Testis (tissue), 3 donors: ENCODE results near the gene MEIKIN. TPM values are rescaled to one million over a fixed set of nuclear protein-coding genes. Genes with fewer than 3 reads are reported as not detected.

Experiments
- DNase-seq: peaks from one replicate; pipeline ENCODE4 v3.0.0-alpha.2; 2019
- H3K27ac ChIP-seq, 2 donors: fragments of 200-600 bp; sonication (generic); one replicate each; pipeline ENCODE4 v1.5.1; 2019
- H3K27me3 ChIP-seq: fragments of 200-600 bp; sonication (generic); one replicate; pipeline ENCODE4 v1.5.1; 2019
- H3K36me3 ChIP-seq: fragments of 200-600 bp; sonication (generic); one replicate; pipeline ENCODE4 v1.5.1; 2017; ENCODE audit warnings: low read depth; ENCODE audit errors: missing control alignments
- H3K4me1 ChIP-seq: fragments of 200-600 bp; sonication (generic); one replicate; pipeline ENCODE4 v1.5.1; 2019
- H3K4me3 ChIP-seq, 2 donors: fragments of 200-600 bp; sonication (generic); one replicate each; pipeline ENCODE4 v1.5.1; 2017 to 2019
- H3K9me3 ChIP-seq: fragments of 200-600 bp; sonication (generic); one replicate; pipeline ENCODE4 v1.5.1; 2017
- POLR2A ChIP-seq: fragments of 450-650 bp; IDR thresholded peaks from one replicate; pipeline ENCODE4 v1.6.1; 2017; ENCODE audit warnings: antibody characterized with exemption, mild to moderate bottlenecking, moderate library complexity
- WGBS, 2 donors: methylation state at CpG; one replicate each; pipeline ENCODE4 v1.1.5; 2018; 5-methylcytosine and 5-hydroxymethylcytosine counted together
- intact Hi-C: fragments of 100-400 bp; cut with DNase I; formaldehyde crosslinking; loops from one replicate; pipeline ENCODE4 v1.15.1; 2023; ENCODE audit warnings: low total_unique reads
- polyA plus RNA-seq: library from polyadenylated mRNA; stranded (reverse); fragments of 350-450 nt; fragmentation: Illumina TruSeq; extraction: RNeasy Lipid Tissue Mini Kit (QIAGEN cat#74804); gene quantifications from one replicate; pipeline ENCODE4 v1.2.3, GENCODE V29; 2014; ENCODE audit warnings: low read depth, low replicate concordance; ENCODE audit not compliant: insufficient read depth
- total RNA-seq, 2 donors: library from RNA; depleted of rRNA; stranded (reverse); fragments of >200 nt; gene quantifications; one replicate each; pipeline ENCODE4 v1.2.3, GENCODE V29; 2016
- TF ChIP-seq, protein P1 (sequence below), 3 experiments: fragments of 450-650 bp in 2 of 3; fragments of 200-600 bp in 1 of 3; sonication (generic) in 1 of 3; IDR thresholded peaks; one replicate each; pipeline ENCODE4 v1.5.1; 2016 to 2019; ENCODE audit warnings: antibody characterized with exemption in 3 of 3, mild to moderate bottlenecking in 2 of 3, moderate library complexity in 1 of 3

Gene MEIKIN
- total and polyA plus RNA-seq, 3 donors from 2014 or later = 13.6 to 27.0 (median 15.1) TPM

DNA sequence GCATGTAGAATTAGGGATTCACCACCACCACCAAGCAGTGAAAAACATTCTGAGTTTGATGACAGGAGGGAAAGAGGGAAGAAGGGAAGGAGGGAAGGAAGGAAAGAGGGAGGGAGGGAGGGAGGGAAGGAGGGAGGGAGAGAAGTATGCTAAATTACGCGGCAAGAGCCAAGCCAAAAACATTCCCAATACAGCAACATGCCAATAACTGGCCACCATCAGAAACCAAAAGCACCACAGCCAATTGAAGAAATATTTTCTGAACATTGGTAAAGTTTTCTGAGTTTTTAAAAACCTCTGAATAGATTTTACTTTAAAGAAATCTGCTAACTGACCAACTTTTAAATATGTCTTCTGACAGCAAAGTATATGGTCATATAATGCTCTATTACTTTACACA, 184.7 kb downstream of the MEIKIN start:
- Histone ChIP-seq H3K36me3 (no peaks in the 10 kb centered on the region), H3K4me1 (no peaks in the 10 kb centered on the region), H3K27me3 (no peaks in the 10 kb centered on the region), H3K27ac (no peak overlapping the region), H3K4me3 (no peak overlapping the region), H3K9me3 (no peaks in the 10 kb centered on the region)
- 87 to 94% methylated on average over 2 of the region's 2 CpGs for WGBS, 2 donors
- TF ChIP-seq, protein P1, sequence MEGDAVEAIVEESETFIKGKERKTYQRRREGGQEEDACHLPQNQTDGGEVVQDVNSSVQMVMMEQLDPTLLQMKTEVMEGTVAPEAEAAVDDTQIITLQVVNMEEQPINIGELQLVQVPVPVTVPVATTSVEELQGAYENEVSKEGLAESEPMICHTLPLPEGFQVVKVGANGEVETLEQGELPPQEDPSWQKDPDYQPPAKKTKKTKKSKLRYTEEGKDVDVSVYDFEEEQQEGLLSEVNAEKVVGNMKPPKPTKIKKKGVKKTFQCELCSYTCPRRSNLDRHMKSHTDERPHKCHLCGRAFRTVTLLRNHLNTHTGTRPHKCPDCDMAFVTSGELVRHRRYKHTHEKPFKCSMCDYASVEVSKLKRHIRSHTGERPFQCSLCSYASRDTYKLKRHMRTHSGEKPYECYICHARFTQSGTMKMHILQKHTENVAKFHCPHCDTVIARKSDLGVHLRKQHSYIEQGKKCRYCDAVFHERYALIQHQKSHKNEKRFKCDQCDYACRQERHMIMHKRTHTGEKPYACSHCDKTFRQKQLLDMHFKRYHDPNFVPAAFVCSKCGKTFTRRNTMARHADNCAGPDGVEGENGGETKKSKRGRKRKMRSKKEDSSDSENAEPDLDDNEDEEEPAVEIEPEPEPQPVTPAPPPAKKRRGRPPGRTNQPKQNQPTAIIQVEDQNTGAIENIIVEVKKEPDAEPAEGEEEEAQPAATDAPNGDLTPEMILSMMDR (IDR thresholded peaks at IDR 0.05) = no peak
- no peak for TF ChIP-seq POLR2A
- intact Hi-C loops = no loop called here
- DNase-seq = no peak

DNA sequence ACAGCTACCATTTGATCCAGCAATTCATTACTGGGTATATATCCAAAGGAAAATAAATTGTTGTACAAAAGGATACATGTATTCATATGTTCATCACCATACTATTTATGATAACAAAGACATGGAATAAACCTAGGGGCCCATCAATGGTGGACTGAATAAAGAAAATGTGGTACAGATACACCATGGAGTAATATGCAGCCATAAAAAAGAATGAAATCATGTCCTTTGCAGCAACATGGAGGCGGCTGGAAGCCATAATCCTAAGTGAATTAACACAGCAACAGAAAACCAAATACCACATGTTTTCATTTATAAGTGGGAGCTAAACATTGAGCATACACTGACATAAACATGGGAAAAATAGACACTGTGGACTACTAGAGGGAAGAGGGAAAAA, 185.8 kb downstream of the MEIKIN start:
- TF ChIP-seq, protein P1 (IDR thresholded peaks at IDR 0.05) = no peak
- no peak for TF ChIP-seq POLR2A
- H3K9me3 ChIP-seq = no peaks in the 10 kb centered on the region
- DNase-seq = no peak
- no peaks in the 10 kb centered on the region for H3K36me3 ChIP-seq
- no peaks in the 10 kb centered on the region for H3K27me3 ChIP-seq
- H3K27ac ChIP-seq = no peak overlapping the region
- H3K4me3 ChIP-seq = no peak overlapping the region
- no peaks in the 10 kb centered on the region for H3K4me1 ChIP-seq
- intact Hi-C loops = no loop called here
- 97 to 100% methylated on average over 1 of the region's 1 CpG for WGBS, 2 donors

DNA sequence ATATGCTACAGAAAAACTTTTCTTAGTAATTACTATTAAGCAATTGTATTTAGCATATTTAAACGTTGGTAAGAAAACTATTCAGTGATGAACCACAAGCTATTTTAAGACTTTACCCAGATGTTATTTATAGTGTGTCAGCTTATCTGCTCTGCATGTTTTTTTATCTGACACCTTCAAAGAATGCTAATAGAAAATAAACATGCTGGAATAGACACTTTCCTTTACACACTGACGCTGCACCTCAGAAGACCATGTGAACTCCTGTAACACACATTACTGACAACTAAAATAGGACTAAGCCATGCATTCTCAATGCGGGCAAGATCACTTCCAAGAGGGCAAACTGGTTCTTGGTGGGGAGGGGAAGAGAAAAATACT, 187.0 kb downstream of the MEIKIN start:
- H3K4me1 ChIP-seq = peaks cover 8% of the 10 kb centered on the region
- no peaks in the 10 kb centered on the region for H3K27me3 ChIP-seq
- H3K4me3 ChIP-seq = no peak overlapping the region
- WGBS, 2 donors = 39 to 46% methylated on average over 3 of the region's 3 CpGs
- H3K9me3 ChIP-seq = no peaks in the 10 kb centered on the region
- no peak overlapping the region for H3K27ac ChIP-seq
- intact Hi-C loops = no loop called here
- DNase-seq = no peak
- no peaks in the 10 kb centered on the region for H3K36me3 ChIP-seq
- TF ChIP-seq, protein P1 (IDR thresholded peaks at IDR 0.05) = no peak
- no peak for TF ChIP-seq POLR2A

DNA sequence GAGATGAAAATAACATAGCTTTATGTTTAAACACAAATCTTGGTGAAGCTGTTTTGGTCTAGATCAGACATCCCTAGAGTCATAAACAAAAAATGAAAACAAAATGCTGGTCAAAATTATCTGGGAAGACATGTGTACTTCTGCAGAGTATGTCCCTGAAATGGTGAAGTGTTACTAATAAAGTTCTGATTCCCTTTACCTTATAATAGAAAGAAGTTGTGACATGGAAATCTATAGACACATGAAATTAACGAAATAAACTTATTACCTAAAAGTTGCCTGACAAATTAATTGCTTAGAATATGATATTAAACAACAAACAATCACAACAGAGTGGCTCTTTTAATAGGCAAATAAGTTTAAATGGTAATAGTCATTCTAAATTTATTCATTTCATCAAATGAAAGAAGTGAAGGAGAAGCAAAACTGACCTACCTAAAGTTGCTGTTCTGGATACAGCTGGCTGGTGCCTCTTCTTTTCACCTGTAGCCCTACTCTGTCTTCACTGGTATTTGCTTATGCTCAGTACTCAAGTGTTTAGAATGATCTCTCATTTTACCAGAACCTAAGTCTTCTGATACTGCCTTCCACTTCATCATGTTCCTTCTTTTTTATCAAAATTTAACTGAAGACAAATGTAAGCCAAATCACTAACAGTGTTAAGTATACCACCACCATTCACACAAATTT, 187.5 kb downstream of the MEIKIN start:
- Histone ChIP-seq H3K27ac (no peak overlapping the region), H3K27me3 (no peaks in the 10 kb centered on the region), H3K9me3 (no peaks in the 10 kb centered on the region), H3K4me1 (peaks cover 8% of the 10 kb centered on the region), H3K4me3 (no peak overlapping the region), H3K36me3 (no peaks in the 10 kb centered on the region)
- WGBS, 2 donors = 97 to 98% methylated on average over 1 of the region's 1 CpG
- no peak for TF ChIP-seq POLR2A
- TF ChIP-seq, protein P1 (IDR thresholded peaks at IDR 0.05) = no peak
- DNase-seq = no peak
- intact Hi-C loops = no loop called here

Other genes with a start within 250 kb of the MEIKIN start
- 10 to 100 TPM; 60.1 to 61.3 TPM for gene FNIP1, start 148.6 kb downstream of the MEIKIN start, total RNA-seq
- 29.2 TPM for gene FNIP1, start 148.6 kb downstream of the MEIKIN start, polyA plus RNA-seq
- 10 to 100 TPM; 38.5 to 44.9 TPM for gene ACSL6, start 66.0 kb upstream of the MEIKIN start, total RNA-seq
- gene ACSL6, start 66.0 kb upstream of the MEIKIN start, polyA plus RNA-seq = 98.7 TPM
- under 1 TPM in 1 of 2 donors, not detected in 1; 0.39 TPM for gene IL3, start 115.0 kb upstream of the MEIKIN start, total RNA-seq
- gene IL3, start 115.0 kb upstream of the MEIKIN start, polyA plus RNA-seq = not detected
- gene CSF2, start 128.1 kb upstream of the MEIKIN start, total RNA-seq = not detected
- gene CSF2, start 128.1 kb upstream of the MEIKIN start, polyA plus RNA-seq = not detected